Measurements from ENCODE around the gene MYO19. TPM values are rescaled to one million over a fixed set of nuclear protein-coding genes. Genes with fewer than 3 reads are reported as not detected.
"Not testable (repeated sequence)": the region's sequence is repeated elsewhere in the genome, so short reads cannot be mapped to it uniquely, and the experiment has no call there.

The MYO19 gene
- total RNA-seq, 1 donor from 2014 or later = 38.9 TPM

DNA sequence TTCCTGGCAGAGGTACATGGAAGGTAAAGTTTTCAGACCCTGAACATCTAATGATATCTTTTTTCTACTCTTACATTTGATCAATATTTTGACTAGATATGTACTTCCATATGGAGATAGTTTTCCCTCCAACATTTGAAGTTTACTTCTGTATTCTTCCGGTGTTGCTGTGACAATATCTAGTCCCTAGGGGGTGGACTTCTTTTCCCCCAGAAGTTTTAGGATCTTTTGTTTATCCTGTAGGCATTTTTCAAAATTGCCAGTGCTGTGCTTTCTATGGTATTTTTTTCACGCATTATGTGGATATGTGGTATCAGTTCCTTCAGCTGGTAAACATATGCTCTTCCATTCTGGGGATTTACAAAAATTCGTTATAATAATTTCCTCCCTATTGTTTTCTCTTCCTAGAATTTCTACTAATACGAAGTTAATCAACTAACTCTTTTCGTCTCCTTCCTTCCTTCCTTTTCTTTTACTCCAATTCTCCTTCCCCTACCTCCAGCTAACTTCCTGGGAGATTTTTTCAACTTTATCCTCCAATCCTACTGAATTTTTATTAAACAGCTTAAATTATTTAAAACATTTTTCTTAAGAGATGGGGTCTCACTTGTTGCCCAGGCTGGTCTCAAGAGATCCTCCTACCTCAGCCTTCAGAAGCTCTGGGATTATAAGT, 74.3 kb downstream of the MYO19 start:
- H3K9me3 ChIP-seq = no peaks in the 10 kb centered on the region
- TF ChIP-seq, protein P1, sequence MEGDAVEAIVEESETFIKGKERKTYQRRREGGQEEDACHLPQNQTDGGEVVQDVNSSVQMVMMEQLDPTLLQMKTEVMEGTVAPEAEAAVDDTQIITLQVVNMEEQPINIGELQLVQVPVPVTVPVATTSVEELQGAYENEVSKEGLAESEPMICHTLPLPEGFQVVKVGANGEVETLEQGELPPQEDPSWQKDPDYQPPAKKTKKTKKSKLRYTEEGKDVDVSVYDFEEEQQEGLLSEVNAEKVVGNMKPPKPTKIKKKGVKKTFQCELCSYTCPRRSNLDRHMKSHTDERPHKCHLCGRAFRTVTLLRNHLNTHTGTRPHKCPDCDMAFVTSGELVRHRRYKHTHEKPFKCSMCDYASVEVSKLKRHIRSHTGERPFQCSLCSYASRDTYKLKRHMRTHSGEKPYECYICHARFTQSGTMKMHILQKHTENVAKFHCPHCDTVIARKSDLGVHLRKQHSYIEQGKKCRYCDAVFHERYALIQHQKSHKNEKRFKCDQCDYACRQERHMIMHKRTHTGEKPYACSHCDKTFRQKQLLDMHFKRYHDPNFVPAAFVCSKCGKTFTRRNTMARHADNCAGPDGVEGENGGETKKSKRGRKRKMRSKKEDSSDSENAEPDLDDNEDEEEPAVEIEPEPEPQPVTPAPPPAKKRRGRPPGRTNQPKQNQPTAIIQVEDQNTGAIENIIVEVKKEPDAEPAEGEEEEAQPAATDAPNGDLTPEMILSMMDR (IDR thresholded peaks at IDR 0.05) = no peak
- H3K4me1 ChIP-seq = no peaks in the 10 kb centered on the region
- intact Hi-C loops (cut with DNase I) = no loop called here
- ATAC-seq (no peak), DNase-seq (no peak)
- no peak overlapping the region for H3K27ac ChIP-seq
- peaks cover 43% of the 10 kb centered on the region for H3K27me3 ChIP-seq (ENCODE audit: low read depth)
- no peaks in the 10 kb centered on the region for H3K36me3 ChIP-seq
- H3K4me3 ChIP-seq = no peak overlapping the region

DNA sequence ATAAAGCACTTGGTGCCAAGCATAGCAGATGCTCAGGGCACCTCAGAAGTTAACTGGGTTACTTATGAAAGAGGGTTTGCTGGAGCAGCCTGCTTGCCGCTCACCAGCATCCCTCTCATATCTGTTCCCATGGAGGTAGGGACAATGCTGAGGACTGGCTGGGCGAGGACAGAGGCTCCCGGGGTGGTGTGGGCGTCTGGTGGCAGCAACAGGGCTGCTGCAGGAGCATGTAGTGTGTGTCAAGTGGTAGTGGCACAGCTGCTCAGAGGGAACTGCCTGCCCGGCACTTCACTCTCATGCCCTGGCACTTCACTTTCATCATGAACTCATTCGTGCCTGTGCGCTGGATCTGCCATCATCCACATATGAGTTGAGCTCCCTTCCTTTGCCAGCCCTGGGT, 75.1 kb downstream of the MYO19 start:
- Histone ChIP-seq H3K27me3 (ENCODE audit: low read depth) (peaks cover 35% of the 10 kb centered on the region), H3K27ac (no peak overlapping the region), H3K9me3 (no peaks in the 10 kb centered on the region), H3K4me1 (no peaks in the 10 kb centered on the region), H3K36me3 (no peaks in the 10 kb centered on the region), H3K4me3 (no peak overlapping the region)
- TF ChIP-seq, protein P1 (IDR thresholded peaks at IDR 0.05) = no peak
- intact Hi-C loops (cut with DNase I) = no loop called here
- ATAC-seq (peak in 1 of 2 donors; percentile 52), DNase-seq (no peak)

DNA sequence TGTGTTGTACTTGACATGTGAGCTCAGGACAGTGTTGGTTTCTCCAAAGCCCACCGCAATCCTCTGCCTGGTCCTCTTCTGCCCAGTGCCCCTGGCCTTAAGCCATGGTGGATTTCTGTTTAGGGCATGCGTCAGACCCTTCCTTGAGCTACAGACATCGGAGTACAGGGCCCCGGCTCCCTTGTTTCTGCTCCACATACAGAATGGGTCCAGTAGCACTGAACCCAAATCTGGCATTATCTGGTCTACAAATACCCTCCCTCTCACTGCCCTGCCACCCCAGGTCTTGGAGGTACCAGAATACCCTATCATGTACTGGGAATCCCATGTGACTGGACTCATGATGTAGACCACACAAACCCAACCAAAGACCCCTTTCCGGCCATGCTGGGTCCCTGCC, 75.6 kb downstream of the MYO19 start:
- H3K9me3 ChIP-seq = no peaks in the 10 kb centered on the region
- H3K27me3 ChIP-seq (ENCODE audit: low read depth) = peaks cover 30% of the 10 kb centered on the region
- intact Hi-C loops (cut with DNase I) = no loop called here
- no peak overlapping the region for H3K4me3 ChIP-seq
- TF ChIP-seq, protein P1 (IDR thresholded peaks at IDR 0.05) = no peak
- H3K27ac ChIP-seq = no peak overlapping the region
- peak in 1 of 2 donors; percentile 23 for ATAC-seq
- no peaks in the 10 kb centered on the region for H3K4me1 ChIP-seq
- DNase-seq = no peak
- no peaks in the 10 kb centered on the region for H3K36me3 ChIP-seq

DNA sequence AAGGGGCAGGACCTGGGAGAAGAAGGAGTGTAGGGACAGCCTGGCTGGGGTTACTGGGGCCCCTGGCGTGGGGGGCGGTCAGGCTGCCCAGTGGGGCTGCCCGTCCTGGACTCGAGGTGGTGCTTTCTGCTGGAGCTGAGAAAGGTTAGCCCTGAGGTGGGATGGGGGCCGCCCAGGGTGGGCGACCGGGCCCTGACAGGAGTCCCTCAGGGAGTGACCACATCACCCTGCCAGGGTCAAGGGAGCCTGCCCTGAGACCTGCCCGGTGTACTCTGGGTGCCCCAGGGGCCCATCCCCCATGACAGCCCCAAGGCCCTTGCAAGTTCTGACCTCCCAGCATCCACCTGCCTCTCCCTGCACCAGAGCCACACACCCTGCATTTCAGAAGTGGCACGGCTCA, 77.0 kb downstream of the MYO19 start:
- H3K4me1 ChIP-seq; H3K9me3 ChIP-seq; DNase-seq; H3K36me3 ChIP-seq; ATAC-seq; H3K27ac ChIP-seq; H3K4me3 ChIP-seq; intact Hi-C loops (cut with DNase I): not testable (repeated sequence)
- H3K27me3 ChIP-seq (ENCODE audit: low read depth) = peaks cover 18% of the 10 kb centered on the region

DNA sequence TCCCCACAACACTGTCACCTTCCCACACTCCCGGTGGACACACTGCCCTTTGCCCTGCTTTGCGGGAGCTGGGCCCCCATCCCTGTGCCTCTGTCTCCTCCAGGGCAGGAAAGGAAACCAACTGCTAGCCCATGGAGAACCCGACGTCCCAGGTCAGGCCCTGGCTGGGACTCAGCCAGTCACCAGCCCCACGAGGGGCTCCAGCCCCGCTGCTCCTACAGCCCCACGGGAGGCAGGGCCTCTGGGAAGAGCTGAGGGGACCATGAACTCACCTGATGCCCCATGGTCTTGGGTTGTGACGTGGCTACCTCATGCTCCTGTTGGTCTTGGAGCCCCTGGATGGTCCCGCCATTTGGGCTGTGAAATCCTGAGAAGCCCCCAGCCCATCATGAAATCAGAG, 81.8 kb downstream of the MYO19 start:
- H3K4me3 ChIP-seq; ATAC-seq; H3K4me1 ChIP-seq; H3K27me3 ChIP-seq (ENCODE audit: low read depth); H3K27ac ChIP-seq; intact Hi-C loops (cut with DNase I); H3K9me3 ChIP-seq; H3K36me3 ChIP-seq: not testable (repeated sequence)
- DNase-seq = peak; percentile 40

DNA sequence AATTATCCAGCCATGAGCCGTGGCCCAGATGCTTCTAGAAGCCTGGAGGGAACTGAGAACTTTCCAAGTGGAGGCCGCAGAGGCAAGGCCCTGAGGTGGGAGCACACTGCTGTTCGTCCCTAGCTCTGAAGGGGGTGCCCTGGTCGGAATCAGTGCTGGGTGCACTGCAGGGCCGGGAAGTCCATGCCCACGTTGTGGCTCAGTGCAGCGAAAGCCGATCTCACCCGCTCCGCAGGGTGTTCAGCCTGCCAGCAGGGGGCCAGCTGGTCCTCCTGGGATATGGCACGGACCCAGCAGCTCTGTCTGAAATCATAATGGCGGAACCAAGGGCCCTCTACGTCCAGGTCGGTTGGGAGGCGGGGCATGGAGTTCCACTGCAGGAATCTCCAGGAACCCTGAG, 84.7 kb downstream of the MYO19 start:
- H3K36me3 ChIP-seq; H3K4me1 ChIP-seq; H3K27me3 ChIP-seq (ENCODE audit: low read depth); intact Hi-C loops (cut with DNase I); H3K27ac ChIP-seq; H3K4me3 ChIP-seq; ATAC-seq; DNase-seq; H3K9me3 ChIP-seq: not testable (repeated sequence)

Other genes starting within 250 kb of the MYO19 start
- gene TBC1D3G, start 211.0 kb downstream of the MYO19 start, total RNA-seq = not detected
- gene TBC1D3H, start 146.4 kb downstream of the MYO19 start, total RNA-seq = not detected
- 30.1 TPM for gene ZNHIT3, start 48.2 kb downstream of the MYO19 start, total RNA-seq
- gene PIGW, start 119 bp upstream of the MYO19 start, total RNA-seq = 6.4 TPM
- gene GGNBP2, start 10.1 kb upstream of the MYO19 start, total RNA-seq = 74.8 TPM
- 5.9 TPM for gene DHRS11, start 57.0 kb upstream of the MYO19 start, total RNA-seq
- 6.6 TPM for gene MRM1, start 66.7 kb upstream of the MYO19 start, total RNA-seq